ENCODE measurements around the gene POU2AF1.

DNA sequence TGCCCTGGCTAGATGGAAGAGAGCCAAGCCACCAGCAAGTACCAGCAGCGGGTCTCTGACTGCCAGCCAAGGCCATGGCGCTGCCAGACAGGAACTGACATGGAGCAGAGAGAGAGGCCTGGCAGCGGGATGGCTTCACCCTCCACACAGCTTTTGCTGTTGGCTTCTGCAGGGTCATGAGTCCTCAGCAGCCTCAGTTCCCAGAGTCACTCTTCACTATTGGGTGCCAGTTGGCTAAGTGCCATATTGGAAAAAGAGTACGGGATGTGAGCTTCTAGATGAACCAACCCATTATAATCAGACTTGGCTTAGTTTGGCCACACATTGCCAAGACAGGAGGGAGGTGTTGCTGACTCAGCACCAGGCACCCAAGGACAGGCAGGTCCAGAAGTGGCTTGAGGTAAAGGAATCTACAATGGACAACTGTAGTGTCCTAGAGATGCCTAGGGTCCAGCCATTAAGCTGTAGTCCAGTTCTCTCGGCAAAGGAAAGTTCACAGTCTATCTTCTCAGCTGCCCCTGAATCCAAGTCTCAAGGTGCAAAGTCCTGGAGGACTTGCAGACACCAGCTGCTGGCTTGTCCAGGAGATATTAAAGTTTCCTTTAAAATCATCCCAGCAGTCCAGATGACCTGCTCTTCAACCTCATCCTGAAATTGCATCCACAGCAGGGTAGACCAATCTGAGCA, 40.7 kb upstream of the POU2AF1 start:
- TF ChIP-seq, protein P1, sequence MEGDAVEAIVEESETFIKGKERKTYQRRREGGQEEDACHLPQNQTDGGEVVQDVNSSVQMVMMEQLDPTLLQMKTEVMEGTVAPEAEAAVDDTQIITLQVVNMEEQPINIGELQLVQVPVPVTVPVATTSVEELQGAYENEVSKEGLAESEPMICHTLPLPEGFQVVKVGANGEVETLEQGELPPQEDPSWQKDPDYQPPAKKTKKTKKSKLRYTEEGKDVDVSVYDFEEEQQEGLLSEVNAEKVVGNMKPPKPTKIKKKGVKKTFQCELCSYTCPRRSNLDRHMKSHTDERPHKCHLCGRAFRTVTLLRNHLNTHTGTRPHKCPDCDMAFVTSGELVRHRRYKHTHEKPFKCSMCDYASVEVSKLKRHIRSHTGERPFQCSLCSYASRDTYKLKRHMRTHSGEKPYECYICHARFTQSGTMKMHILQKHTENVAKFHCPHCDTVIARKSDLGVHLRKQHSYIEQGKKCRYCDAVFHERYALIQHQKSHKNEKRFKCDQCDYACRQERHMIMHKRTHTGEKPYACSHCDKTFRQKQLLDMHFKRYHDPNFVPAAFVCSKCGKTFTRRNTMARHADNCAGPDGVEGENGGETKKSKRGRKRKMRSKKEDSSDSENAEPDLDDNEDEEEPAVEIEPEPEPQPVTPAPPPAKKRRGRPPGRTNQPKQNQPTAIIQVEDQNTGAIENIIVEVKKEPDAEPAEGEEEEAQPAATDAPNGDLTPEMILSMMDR (conservative IDR thresholded peaks at IDR 0.05; ENCODE audit: low read depth, low read length): no peak
- TF ChIP-seq EZH2 (IDR thresholded peaks at IDR 0.05; ENCODE audit: low read length, unreplicated experiment) (no peak), EZH2phosphoT487 (IDR thresholded peaks at IDR 0.05; ENCODE audit: borderline replicate concordance, low read length) (no peak)

All from PC-3 (cell line).